ENCODE measurements around the gene SPSB4. TPM values are rescaled to one million over a fixed set of nuclear protein-coding genes. Genes with fewer than 3 reads are reported as not detected.
"Not testable (repeated sequence)": the region's sequence is repeated elsewhere in the genome, so short reads cannot be mapped to it uniquely, and the experiment has no call there.

The SPSB4 gene
- polyA plus RNA-seq (ENCODE audit: insufficient read length in 4 of 4), result 10 to 100 TPM; 15.9 to 18.5 (median 17.4) TPM

GRCh38 chr3:141050576-141051442 lies at the start of gene SPSB4:
TSS of gene SPSB4 (plus strand) at chr3:141051347. CDS start at chr3:141066105, 14,758 bp downstream.
- DNase-seq (ENCODE audit: low read depth in 4 of 4, low spot score in 2 of 4), result peak; percentile 41 to 74 (median 73)

DNA sequence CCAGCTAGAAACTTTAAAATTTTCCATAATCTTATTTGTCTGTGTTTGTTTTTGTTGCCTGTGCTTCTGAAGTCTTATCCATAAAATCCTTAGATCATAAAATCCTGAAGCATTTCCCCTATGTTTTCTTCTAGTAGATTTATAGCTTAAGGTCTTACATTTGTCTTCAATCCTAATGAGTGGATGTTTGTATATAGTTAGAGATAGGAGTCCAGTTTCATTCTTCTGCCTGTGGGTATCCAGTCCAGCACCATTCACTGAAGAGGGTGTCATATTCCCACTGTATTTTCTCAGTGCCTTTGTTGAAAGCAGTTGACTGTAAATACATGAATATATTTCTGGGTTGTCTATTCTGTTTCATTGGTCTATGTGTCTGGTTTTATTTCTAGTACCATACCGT lies 44.8 kb upstream of the SPSB4 start:
- DNase-seq (ENCODE audit: low read depth in 4 of 4, low spot score in 2 of 4), result no peak

GRCh38 chr3:141009496-141009895 lies 41.7 kb upstream of the SPSB4 start:
- DNase-seq (ENCODE audit: low read depth in 4 of 4, low spot score in 2 of 4), result no peak

- peak in 3 of 4 donors; percentile 35 to 65 (median 50) for DNase-seq (ENCODE audit: low read depth in 4 of 4, low spot score in 2 of 4)
Observed at GRCh38 chr3:141011232-141011996, 39.7 kb upstream of the SPSB4 start.

- no peak for DNase-seq (ENCODE audit: low read depth in 4 of 4, low spot score in 2 of 4)
Observed at GRCh38 chr3:141011997-141012262, 39.2 kb upstream of the SPSB4 start.

DNA sequence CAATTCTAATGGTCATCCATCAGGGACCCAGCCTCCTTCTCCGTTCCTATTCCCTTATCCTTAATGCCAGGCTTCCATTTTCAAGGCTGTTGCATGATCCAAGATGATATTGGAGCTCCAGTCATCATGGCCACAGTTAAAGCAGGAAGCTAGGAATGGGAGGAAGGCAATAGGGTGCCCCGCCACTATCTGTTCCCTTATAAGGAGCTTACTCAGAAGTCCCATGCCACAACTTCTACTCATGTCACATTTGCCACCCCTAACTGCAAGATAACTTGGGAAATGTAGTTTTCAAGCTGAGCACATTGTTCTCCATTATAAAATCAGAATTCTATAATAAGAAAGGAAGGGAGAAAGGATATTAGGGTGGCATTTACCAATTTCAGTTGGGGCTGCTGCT lies 38.6 kb upstream of the SPSB4 start:
- DNase-seq (ENCODE audit: low read depth in 4 of 4, low spot score in 2 of 4), result no peak

DNA sequence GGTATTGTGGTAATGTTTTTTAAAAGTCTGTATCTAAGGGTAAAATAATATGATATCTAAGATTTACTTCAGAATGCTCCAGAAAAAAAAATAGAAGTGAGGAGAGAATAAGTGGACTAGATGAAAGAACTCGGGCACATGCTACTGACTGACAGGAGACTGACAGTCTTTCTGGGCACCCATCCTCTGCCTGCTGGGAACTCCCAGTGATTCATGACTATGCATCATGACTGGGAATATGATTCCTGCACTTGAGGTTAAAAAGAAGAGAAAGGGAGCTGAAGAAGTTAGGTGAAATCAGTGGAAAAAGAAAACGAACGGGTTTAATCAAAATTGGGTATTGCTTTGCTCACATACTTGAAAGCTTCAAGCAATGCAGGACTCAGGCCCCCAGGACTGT lies 35.7 kb upstream of the SPSB4 start:
- DNase-seq (ENCODE audit: low read depth in 4 of 4, low spot score in 2 of 4), result no peak

DNA sequence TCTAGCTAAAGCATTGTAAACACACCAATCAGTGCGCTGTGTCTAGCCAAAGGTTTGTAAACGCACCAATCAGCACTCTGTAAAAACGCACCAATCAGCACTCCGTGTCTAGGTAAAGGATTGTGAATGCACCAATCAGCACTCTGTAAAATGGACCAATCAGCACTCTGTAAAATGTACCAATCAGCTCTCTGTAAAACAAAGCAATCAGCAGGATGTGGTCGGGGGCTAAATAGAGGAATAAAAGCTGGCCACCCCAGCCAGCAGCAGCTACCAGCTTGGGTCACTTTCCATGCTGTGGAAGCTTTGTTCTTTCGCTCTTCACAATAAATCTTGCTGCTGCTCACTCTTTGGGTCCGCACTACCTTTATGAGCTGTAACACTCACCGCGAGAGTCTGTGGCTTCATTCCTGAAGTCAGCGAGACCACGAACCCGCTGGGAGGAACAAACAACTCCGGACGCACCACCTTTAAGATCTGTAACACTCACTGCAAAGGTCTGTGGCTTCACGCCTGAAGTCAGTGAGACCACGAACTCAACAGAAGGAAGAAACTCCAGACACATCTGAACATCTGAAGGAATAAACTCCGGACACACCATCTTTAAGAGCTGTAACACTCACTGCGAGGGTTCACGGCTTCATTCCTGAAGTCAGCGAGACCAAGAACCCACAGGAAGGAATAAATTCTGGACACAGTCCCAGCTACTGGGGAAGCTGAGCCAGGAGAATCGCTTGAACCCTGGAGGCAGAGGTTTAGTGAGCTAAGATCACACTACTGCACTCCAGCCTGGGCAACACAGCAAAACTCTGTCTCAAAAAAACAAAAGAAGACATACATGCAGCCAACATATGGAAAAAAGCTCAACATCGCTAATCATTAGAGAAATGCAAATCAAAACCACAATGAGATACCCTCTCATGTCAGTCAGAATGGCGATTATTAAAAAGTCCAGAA lies 33.5 kb upstream of the SPSB4 start:
- not testable (repeated sequence) for DNase-seq (ENCODE audit: low read depth in 4 of 4, low spot score in 2 of 4)

DNA sequence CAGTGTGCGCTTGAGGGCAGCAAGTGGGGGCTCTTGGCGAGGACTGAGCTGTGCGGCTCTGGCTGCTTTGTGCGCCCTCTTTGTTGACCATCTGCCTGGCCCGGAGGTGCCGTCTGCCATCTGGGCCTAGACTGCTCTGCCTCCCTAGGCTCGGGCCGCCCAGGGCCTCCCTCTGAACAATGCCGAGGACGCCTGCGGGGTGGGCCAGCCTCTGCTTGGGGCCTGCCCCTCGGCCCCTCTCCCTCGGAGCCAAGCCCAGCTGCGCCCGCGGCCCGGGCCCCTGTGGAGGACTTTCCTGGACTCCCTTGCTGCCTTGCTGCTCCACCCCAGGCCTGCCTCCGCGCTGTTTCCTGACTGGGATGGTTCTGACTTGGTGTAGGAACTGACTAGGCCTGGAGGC lies 31.9 kb upstream of the SPSB4 start:
- no peak for DNase-seq (ENCODE audit: low read depth in 4 of 4, low spot score in 2 of 4)

DNA sequence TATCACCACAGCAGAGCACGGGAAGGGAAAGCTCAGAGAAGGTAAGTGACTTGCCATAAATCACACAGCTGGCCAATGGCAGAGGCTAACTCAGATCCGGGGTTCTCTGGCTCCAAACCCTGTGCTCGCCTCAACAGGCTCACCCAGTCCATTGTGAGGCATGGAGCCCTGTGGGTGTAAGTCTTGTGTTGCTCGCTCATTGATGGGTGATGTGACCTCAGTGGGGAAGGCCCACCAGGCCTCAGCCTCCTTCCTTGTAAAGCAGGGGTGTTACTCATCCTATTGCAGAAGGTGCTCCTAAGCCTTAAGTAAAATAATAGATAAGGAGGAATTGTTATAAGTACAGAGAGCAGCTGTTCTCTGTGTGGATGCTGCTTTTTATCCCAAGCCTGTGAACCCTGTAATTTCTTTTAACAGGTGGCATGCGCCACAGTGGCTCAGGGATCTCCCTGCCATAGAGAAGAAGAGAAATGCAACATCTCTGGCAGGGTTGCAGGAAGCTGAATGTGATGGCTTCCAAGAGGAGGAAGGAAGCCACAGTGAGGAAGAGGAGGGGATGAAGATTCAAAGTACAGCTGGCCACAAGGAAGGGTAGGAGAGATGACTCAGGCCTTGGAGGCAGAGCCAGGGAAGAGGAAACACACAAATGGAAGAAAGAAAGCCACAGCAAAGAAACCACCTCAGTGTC lies 30.9 kb upstream of the SPSB4 start:
- no peak for DNase-seq (ENCODE audit: low read depth in 4 of 4, low spot score in 2 of 4)

DNA sequence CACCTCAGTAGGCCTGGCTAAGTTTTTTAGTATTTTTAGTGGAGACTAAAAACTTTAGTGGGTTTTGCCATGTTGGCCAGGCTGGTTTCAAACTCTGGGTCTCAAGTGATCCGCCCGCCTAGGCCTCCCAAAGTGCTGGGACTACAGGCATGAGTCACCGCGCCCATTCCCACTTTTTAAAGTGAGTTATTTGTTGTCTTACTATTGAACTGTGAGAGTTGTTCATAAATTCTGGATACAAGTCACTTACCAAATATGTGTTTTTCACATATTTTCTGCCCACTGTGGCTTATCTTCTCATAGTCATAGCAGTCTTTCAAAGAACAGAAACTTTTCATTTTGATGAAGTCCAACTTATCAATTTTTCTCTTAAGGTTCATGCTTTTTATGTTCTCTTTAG lies 29.9 kb upstream of the SPSB4 start:
- DNase-seq (ENCODE audit: low read depth in 4 of 4, low spot score in 2 of 4), result no peak

- DNase-seq (ENCODE audit: low read depth in 4 of 4, low spot score in 2 of 4), result no peak
Observed at GRCh38 chr3:141030296-141030695, 20.9 kb upstream of the SPSB4 start.

GRCh38 chr3:141039589-141039988 lies 11.6 kb upstream of the SPSB4 start:
- no peak for DNase-seq (ENCODE audit: low read depth in 4 of 4, low spot score in 2 of 4)

GRCh38 chr3:141044695-141045641 lies 6.2 kb upstream of the SPSB4 start:
- no peak for DNase-seq (ENCODE audit: low read depth in 4 of 4, low spot score in 2 of 4)

GRCh38 chr3:141045849-141046248 lies 5.3 kb upstream of the SPSB4 start:
- DNase-seq (ENCODE audit: low read depth in 4 of 4, low spot score in 2 of 4), result no peak

GRCh38 chr3:141047168-141047567 lies 4.0 kb upstream of the SPSB4 start:
- DNase-seq (ENCODE audit: low read depth in 4 of 4, low spot score in 2 of 4), result no peak

DNA sequence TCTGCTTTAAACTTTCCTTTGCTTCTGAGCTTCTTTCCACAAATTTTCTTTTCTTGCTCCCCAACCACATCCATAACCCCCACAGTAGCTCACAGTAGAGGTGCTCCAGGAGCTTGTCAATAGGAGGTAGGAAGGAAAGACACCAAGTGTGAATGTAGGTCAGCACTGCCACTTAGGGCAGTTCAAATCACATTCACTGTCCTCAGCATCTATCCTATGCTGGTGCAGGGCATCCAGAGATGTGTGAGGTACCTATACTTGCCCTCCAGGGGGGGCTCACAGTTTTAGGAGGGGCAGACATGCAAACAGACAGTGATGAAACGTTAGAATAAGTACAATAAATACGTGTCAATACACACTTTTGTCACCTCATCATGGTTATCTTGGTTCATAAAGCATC lies 1.5 kb upstream of the SPSB4 start:
- DNase-seq (ENCODE audit: low read depth in 4 of 4, low spot score in 2 of 4), result no peak

DNA sequence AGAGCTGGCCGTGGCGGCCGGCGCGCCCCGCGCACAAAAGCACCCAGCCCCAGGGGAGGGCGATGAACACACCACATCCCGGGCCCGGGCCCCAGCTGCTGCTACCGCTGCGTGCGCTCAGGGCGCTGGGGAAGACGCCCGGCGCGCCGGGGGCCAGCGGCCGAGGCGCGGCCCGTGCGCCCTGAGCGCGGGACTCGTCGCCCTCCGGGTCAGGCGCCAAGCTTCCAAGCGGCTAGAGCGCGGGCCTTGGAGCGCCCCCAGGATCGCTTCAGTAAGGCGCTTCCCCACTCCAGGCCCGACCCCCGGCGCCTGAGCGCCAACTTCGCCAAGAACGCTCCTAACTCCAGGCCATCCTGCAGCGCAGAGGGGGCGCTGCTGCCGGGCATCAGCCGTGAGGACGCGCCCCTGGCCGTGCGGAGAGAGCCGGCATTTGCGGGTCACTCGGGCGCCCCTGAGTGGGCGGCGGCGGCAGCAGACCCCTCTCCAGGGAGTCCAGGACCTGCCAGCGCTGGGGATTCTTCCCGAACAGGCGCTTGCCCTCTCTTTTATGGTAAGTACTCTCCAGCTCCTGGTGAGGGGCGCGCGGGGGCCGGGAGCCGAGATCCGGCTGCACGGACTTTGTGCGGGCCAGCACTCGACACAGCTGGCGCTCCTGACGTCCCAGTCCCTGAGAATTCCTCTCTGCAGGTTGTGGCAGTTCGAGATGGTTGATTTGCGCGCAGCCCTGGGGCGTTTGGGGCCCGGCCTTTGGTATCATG lies 475 bp downstream of the SPSB4 start:
- DNase-seq (ENCODE audit: low read depth in 4 of 4, low spot score in 2 of 4), result peak in 3 of 4 donors; percentile 46 to 65 (median 48)
